GM18498 (cell line): ENCODE data around the gene SYTL2.

ENCODE experiments used
- ATAC-seq: cut with Tn5 transposase; IDR thresholded peaks from one replicate; pipeline ENCODE4 v1.9.1; 2021; ENCODE audit warnings: mild to moderate bottlenecking, moderate library complexity; ENCODE audit not compliant: unreplicated experiment

Gene SYTL2

GRCh38 chr11:85767246-85767945, 43.5 kb downstream of the SYTL2 start:
- ATAC-seq, result no peak

- ATAC-seq, result no peak
Measured at GRCh38 chr11:85766721-85767161, 44.2 kb downstream of the SYTL2 start.

GRCh38 chr11:85764796-85765195, 46.1 kb downstream of the SYTL2 start:
- ATAC-seq, result no peak

- no peak for ATAC-seq
Measured at GRCh38 chr11:85762226-85762625, 48.7 kb downstream of the SYTL2 start.

GRCh38 chr11:85759915-85760314, 51.0 kb downstream of the SYTL2 start:
- ATAC-seq, result no peak

GRCh38 chr11:85758480-85759039, 52.4 kb downstream of the SYTL2 start:
- ATAC-seq, result no peak

- ATAC-seq, result no peak
Measured at GRCh38 chr11:85758026-85758425, 52.9 kb downstream of the SYTL2 start.

- ATAC-seq, result no peak
Measured at GRCh38 chr11:85756401-85757200, 54.3 kb downstream of the SYTL2 start.

GRCh38 chr11:85755701-85756100, 55.2 kb downstream of the SYTL2 start:
- ATAC-seq, result no peak

GRCh38 chr11:85755285-85755684, 55.7 kb downstream of the SYTL2 start:
- no peak for ATAC-seq

GRCh38 chr11:85752890-85753581, 57.9 kb downstream of the SYTL2 start:
- no peak for ATAC-seq

- no peak for ATAC-seq
Measured at GRCh38 chr11:85752201-85752889, 58.6 kb downstream of the SYTL2 start.

- no peak for ATAC-seq
Measured at GRCh38 chr11:85751724-85752123, 59.2 kb downstream of the SYTL2 start.

GRCh38 chr11:85750646-85751045, 60.3 kb downstream of the SYTL2 start:
- no peak for ATAC-seq

GRCh38 chr11:85749884-85750283, 61.1 kb downstream of the SYTL2 start:
- ATAC-seq, result no peak

GRCh38 chr11:85749287-85749834, 61.6 kb downstream of the SYTL2 start:
- no peak for ATAC-seq

- no peak for ATAC-seq
Measured at GRCh38 chr11:85748455-85748891, 62.5 kb downstream of the SYTL2 start.

- ATAC-seq, result no peak
Measured at GRCh38 chr11:85746670-85747069, 64.3 kb downstream of the SYTL2 start.

- ATAC-seq, result no peak
Measured at GRCh38 chr11:85745626-85746025, 65.3 kb downstream of the SYTL2 start.

- ATAC-seq, result no peak
Measured at GRCh38 chr11:85742873-85743275, 68.1 kb downstream of the SYTL2 start.
